ENCODE data around the gene MITF. TPM values are rescaled to one million over a fixed set of nuclear protein-coding genes. Genes with fewer than 3 reads are reported as not detected.

The MITF gene
- total and polyA plus RNA-seq, 2 donors (not counting 1 experiment from before 2014, with no cell fraction given): 0.10 TPM; not detected in 1

GRCh38 chr3:69777582-69777967 lies 38.3 kb downstream of the MITF start:
- Mint-ChIP-seq H3K4me3 (no peak overlapping the region), H3K27ac (no peak overlapping the region), H3K4me1 (no peaks in the 10 kb centered on the region), H3K27me3 (no peaks in the 10 kb centered on the region), H3K9me3 (ENCODE audit: insufficient read depth) (no peaks in the 10 kb centered on the region)
- no peaks in the 10 kb centered on the region for H3K79me2 ChIP-seq (ENCODE audit: control insufficient read depth, insufficient read depth, low read length)
- 96% methylated on average over 3 of the region's 5 CpGs for WGBS (ENCODE audit: insufficient coverage)
- H3K9me3 ChIP-seq (ENCODE audit: control extremely low read depth in 1 of 3, control insufficient read depth in 2 of 3, insufficient read depth in 1 of 3, low read length in 2 of 3): no peaks in the 10 kb centered on the region
- H3K4me2 ChIP-seq (replicated peaks; ENCODE audit: low read depth, low read length, poor library complexity, severe bottlenecking): no peak overlapping the region
- ATAC-seq (ENCODE audit: low read depth): no peak
- H3K4me1 ChIP-seq (ENCODE audit: control insufficient read depth in 2 of 2, insufficient read depth in 2 of 2, low read length in 2 of 2): no peaks in the 10 kb centered on the region
- no peaks in the 10 kb centered on the region for H3K36me3 ChIP-seq (replicated peaks in 1 of 2; ENCODE audit: control extremely low read depth in 1 of 2, control insufficient read depth in 1 of 2, extremely low read depth in 1 of 2, insufficient read depth in 2 of 2, low read length in 1 of 2)
- CTCF ChIA-PET: no interaction called here
- no peak for DNase-seq
- no peak overlapping the region for H2AFZ ChIP-seq (ENCODE audit: insufficient read depth, low read depth, low read length, poor library complexity, severe bottlenecking)
- no peaks in the 10 kb centered on the region for H4K20me1 ChIP-seq (ENCODE audit: control insufficient read depth, insufficient read depth, low read length, poor library complexity, severe bottlenecking)
- TF ChIP-seq CTCF (IDR thresholded peaks at IDR 0.05): no peak
- no peak for TF ChIP-seq EZH2 (IDR thresholded peaks at IDR 0.05; ENCODE audit: borderline replicate concordance, insufficient read depth, low read depth, low read length, poor library complexity, severe bottlenecking)
- no peak overlapping the region for H3K27ac ChIP-seq (ENCODE audit: low read length in 2 of 2)
- intact Hi-C loops (cut with micrococcal nuclease): no loop called here
- no peak overlapping the region for H3K4me3 ChIP-seq (ENCODE audit: control extremely low read depth in 1 of 5, extremely low read depth in 1 of 5, insufficient read depth in 1 of 5, low read depth in 2 of 5, low read length in 4 of 5)
- no peak overlapping the region for H3K9ac ChIP-seq (ENCODE audit: low read length)
- H3K27me3 ChIP-seq (replicated peaks in 1 of 4; ENCODE audit: control extremely low read depth in 1 of 4, control insufficient read depth in 3 of 4, insufficient read depth in 4 of 4, low read length in 3 of 4): peaks cover 0 to 5% (median 0%) of the 10 kb centered on the region in 4 experiments
- POLR2A ChIA-PET: no interaction called here

GRCh38 chr3:69781593-69781992 lies 42.3 kb downstream of the MITF start:
- CTCF ChIA-PET: no interaction called here
- WGBS (ENCODE audit: insufficient coverage): 86% methylated on average over 2 of the region's 4 CpGs
- Mint-ChIP-seq H3K4me3 (no peak overlapping the region), H3K27me3 (no peaks in the 10 kb centered on the region), H3K27ac (no peak overlapping the region), H3K4me1 (no peaks in the 10 kb centered on the region), H3K9me3 (ENCODE audit: insufficient read depth) (no peaks in the 10 kb centered on the region)
- DNase-seq: no peak
- no peak for ATAC-seq (ENCODE audit: low read depth)
- H3K36me3 ChIP-seq (replicated peaks in 1 of 2; ENCODE audit: control extremely low read depth in 1 of 2, control insufficient read depth in 1 of 2, extremely low read depth in 1 of 2, insufficient read depth in 2 of 2, low read length in 1 of 2): no peaks in the 10 kb centered on the region
- no peaks in the 10 kb centered on the region for H3K9me3 ChIP-seq (ENCODE audit: control extremely low read depth in 1 of 3, control insufficient read depth in 2 of 3, insufficient read depth in 1 of 3, low read length in 2 of 3)
- H3K79me2 ChIP-seq (ENCODE audit: control insufficient read depth, insufficient read depth, low read length): no peaks in the 10 kb centered on the region
- H3K4me1 ChIP-seq (ENCODE audit: control insufficient read depth in 2 of 2, insufficient read depth in 2 of 2, low read length in 2 of 2): no peaks in the 10 kb centered on the region
- no peak overlapping the region for H3K9ac ChIP-seq (ENCODE audit: low read length)
- H3K4me2 ChIP-seq (replicated peaks; ENCODE audit: low read depth, low read length, poor library complexity, severe bottlenecking): no peak overlapping the region
- no peak overlapping the region for H2AFZ ChIP-seq (ENCODE audit: insufficient read depth, low read depth, low read length, poor library complexity, severe bottlenecking)
- no peaks in the 10 kb centered on the region for H4K20me1 ChIP-seq (ENCODE audit: control insufficient read depth, insufficient read depth, low read length, poor library complexity, severe bottlenecking)
- TF ChIP-seq CTCF (IDR thresholded peaks at IDR 0.05): no peak
- no peak for TF ChIP-seq EZH2 (IDR thresholded peaks at IDR 0.05; ENCODE audit: borderline replicate concordance, insufficient read depth, low read depth, low read length, poor library complexity, severe bottlenecking)
- intact Hi-C loops (cut with micrococcal nuclease): no loop called here
- no peak overlapping the region for H3K27ac ChIP-seq (ENCODE audit: low read length in 2 of 2)
- POLR2A ChIA-PET: no interaction called here
- no peak overlapping the region for H3K4me3 ChIP-seq (ENCODE audit: control extremely low read depth in 1 of 5, extremely low read depth in 1 of 5, insufficient read depth in 1 of 5, low read depth in 2 of 5, low read length in 4 of 5)
- peaks cover 0 to 5% (median 0%) of the 10 kb centered on the region in 4 experiments for H3K27me3 ChIP-seq (replicated peaks in 1 of 4; ENCODE audit: control extremely low read depth in 1 of 4, control insufficient read depth in 3 of 4, insufficient read depth in 4 of 4, low read length in 3 of 4)
